HUES48 (cell line): ENCODE measurements around the gene MED27.

Experiments used
- H3K27ac ChIP-seq: one replicate; pipeline ENCODE4 v1.7.0; 2013; ENCODE audit warnings: low read depth, low read length, inconsistent platforms
- H3K27me3 ChIP-seq: 2 replicates; pipeline ENCODE4 v1.6.1; 2013; ENCODE audit warnings: mild to moderate bottlenecking, low read length; ENCODE audit not compliant: control insufficient read depth, insufficient read depth
- H3K36me3 ChIP-seq: 2 replicates; pipeline ENCODE4 v1.6.1; 2013; ENCODE audit warnings: low read length; ENCODE audit not compliant: control insufficient read depth, insufficient read depth
- H3K4me1 ChIP-seq: 2 replicates; pipeline ENCODE4 v1.6.1; 2013; ENCODE audit warnings: mild to moderate bottlenecking, low read length; ENCODE audit not compliant: control insufficient read depth, insufficient read depth
- H3K4me3 ChIP-seq: 2 replicates; pipeline ENCODE4 v1.5.1; 2013; ENCODE audit warnings: mild to moderate bottlenecking, low read depth, low read length
- H3K9ac ChIP-seq: 2 replicates; pipeline ENCODE4 v1.6.1; 2013; ENCODE audit warnings: mild to moderate bottlenecking, low read depth, low read length, moderate library complexity
- H3K9me3 ChIP-seq: 2 replicates; pipeline ENCODE4 v1.6.1; 2013; ENCODE audit warnings: low read length; ENCODE audit not compliant: control insufficient read depth, insufficient read depth

The MED27 gene

DNA sequence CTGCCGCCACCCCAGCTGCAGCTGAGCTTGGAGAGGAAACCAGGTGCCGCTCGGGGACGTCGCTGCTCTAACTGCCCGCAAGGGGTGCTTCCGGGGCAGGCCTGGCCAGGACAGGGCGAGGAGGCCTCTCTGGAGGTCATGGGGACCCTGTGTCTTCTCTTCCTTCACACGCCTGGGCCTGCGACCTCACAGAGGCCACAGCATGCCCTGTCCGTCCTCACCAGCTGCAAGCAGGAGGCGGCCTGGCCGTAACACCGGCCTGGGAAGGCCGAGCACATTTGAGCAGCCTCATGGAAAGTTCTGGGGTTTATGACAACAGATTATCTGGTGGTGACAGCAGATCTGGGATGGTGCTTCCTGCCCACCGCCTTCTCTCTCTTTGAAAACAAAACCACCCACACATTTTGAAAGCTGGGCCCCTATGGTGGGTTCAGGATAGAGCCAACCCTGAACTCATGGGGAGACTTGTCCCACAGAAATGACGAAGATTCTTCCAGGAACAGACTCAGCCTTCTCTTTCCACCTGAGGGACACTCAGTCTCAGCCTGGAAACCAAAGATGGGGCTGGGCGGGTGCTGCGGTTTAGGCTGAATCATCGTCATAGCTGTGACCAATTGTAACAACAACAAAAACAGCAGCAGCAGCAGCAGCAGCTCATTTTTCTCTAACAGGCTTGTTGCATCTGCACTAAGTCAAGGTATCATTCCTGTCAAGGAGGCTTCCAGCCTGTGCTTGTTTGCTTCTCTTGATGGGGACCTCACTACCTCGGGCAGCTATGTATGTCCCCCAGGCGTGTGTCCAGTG, 240.2 kb downstream of the MED27 start:
- no peaks in the 10 kb centered on the region for H3K9me3 ChIP-seq
- no peaks in the 10 kb centered on the region for H3K4me1 ChIP-seq
- H3K4me3 ChIP-seq: no peak overlapping the region
- H3K9ac ChIP-seq: no peak overlapping the region
- no peak overlapping the region for H3K27ac ChIP-seq
- no peaks in the 10 kb centered on the region for H3K36me3 ChIP-seq
- H3K27me3 ChIP-seq: no peaks in the 10 kb centered on the region

DNA sequence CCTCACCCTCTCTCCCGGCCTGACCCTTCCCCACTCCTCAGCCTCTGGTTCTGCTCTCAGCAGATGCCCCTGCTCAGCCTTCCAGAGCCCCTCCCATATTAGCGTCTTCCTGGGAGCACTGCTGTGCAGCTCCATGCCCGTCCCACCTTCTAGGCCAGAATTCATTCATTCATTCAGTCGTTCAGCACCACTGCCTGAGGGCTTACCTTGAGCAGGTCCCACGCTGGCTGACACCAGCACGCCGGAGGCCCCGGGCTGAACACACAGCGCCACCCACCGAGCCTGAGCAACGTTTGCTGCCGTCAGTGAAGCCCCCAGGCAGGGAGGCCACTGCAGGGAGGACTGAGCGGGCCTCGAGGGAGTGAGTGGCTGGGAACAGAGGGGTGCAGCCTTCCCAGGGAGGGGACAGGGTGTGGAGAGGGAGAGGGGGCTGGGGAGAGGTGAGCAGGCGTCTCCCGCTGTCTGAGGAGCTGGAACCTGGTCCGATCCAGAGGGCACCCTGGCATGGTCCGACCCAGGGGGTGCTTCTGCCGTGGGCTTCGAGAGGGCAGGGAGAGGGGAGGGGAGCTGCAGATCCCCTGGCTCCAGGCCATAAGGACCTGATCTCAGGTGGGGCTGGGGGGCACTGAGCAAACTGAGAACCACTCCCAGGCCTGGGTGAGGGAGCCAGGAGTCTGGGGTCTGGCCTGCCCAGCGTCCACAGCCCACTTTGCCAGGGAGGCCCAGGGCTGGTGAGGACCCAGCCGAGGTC, 241.0 kb downstream of the MED27 start:
- H3K9ac ChIP-seq: no peak overlapping the region
- no peak overlapping the region for H3K27ac ChIP-seq
- no peaks in the 10 kb centered on the region for H3K36me3 ChIP-seq
- H3K4me1 ChIP-seq: no peaks in the 10 kb centered on the region
- no peaks in the 10 kb centered on the region for H3K9me3 ChIP-seq
- no peaks in the 10 kb centered on the region for H3K27me3 ChIP-seq
- H3K4me3 ChIP-seq: no peak overlapping the region

DNA sequence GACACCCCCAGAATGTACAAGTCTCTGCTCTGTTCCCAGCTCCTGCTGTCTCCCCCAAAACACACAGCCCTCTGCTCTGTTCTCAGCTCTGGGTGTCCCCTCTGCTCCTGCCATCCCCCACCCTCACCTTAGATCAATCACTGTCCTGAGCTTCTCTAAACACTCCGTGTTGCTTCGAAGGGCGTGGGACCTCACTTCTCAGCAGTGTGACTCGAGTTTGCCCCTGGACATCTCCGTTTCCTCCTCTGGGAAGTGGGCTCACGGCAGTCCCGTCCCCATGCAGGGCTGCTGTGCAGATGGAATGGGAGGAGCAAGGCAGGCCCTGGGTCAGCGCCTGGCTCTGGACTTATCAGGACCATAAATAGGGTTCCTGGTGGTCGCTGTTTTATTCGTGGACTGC, 241.8 kb downstream of the MED27 start:
- H3K4me3 ChIP-seq: no peak overlapping the region
- no peak overlapping the region for H3K9ac ChIP-seq
- H3K36me3 ChIP-seq: no peaks in the 10 kb centered on the region
- H3K9me3 ChIP-seq: no peaks in the 10 kb centered on the region
- H3K4me1 ChIP-seq: no peaks in the 10 kb centered on the region
- H3K27me3 ChIP-seq: no peaks in the 10 kb centered on the region; the same call in 1 of the 2 replicates
- no peak overlapping the region for H3K27ac ChIP-seq

DNA sequence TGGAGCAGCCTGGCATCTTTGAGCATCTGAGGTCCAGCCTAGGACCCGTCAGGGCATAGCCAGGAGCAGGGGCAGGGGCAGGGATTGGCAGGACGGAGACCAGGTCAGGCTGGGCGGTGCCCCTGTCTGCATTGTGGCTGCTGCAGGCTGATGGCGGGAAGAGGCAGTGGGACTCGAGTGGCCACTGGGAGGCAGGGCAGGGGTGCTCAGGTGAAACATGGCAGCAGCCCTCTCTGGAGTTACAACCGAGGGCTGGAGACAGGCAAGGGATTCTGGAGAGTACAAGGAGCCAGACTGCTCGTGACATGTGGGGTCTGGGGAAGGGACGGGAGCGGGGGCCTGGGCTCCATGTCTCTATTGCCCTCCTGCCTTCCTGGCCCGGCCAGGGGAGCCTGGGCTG, 242.4 kb downstream of the MED27 start:
- no peak overlapping the region for H3K4me3 ChIP-seq
- no peaks in the 10 kb centered on the region for H3K9me3 ChIP-seq
- H3K36me3 ChIP-seq: no peaks in the 10 kb centered on the region
- H3K27me3 ChIP-seq: no peaks in the 10 kb centered on the region; the same call in 1 of the 2 replicates
- no peaks in the 10 kb centered on the region for H3K4me1 ChIP-seq
- H3K9ac ChIP-seq: no peak overlapping the region
- no peak overlapping the region for H3K27ac ChIP-seq

DNA sequence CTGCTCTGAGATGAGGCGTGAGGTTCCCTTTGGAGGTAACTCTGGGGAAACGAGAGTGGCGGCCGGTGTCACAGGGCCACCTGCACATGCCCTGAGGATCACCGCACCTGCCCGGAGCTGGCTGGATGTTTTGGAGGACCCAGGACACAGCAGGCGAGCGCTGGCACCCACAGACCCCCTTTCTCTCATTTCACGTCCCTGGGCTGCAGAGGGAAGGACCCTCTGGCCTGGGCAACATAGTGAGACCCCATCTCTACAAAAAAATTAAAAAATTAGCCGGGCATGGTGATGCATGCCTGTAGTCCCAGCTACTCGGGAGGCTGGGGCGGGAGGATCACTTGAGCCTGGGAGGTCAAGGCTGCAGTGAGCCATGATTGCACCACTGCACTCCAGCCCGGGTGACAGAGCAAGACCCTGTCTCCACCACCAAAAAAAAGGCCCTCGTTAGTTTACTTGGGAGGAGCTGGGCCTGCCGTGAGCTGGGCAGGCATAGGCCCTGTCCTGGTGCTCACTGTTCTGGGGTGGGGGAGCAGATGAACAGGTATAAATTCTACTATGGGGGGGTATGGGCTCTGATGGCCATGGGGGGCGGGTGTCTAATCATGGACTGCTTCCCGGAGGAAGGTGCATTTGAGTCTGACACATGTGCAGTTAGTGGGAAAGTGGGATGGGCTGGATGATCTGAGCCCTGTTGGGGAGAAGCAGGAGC, 242.9 kb downstream of the MED27 start:
- H3K4me1 ChIP-seq: no peaks in the 10 kb centered on the region
- H3K9ac ChIP-seq: no peak overlapping the region
- H3K27me3 ChIP-seq: no peaks in the 10 kb centered on the region; the same call in 1 of the 2 replicates

DNA sequence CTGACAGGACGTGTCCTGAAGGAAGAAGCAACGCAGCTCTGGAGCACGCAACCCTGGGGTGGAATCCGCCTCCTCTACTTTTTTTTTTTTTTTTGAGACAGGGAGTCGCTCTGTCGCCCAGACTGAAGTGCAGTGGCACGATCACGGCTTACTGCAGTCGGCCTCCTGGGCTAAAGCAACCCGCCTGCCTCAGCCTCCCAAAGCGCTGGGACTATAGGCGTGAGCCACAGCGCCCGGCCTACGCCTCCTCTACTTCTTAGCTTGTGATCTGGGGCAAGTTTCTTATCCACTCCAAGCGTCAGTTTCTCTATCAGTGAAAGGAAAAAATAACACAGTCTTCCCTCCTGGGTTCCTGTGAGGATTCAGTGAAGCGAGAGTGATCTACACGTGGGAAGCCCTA, 243.6 kb downstream of the MED27 start:
- no peaks in the 10 kb centered on the region for H3K9me3 ChIP-seq
- H3K9ac ChIP-seq: no peak overlapping the region
- H3K27me3 ChIP-seq: no peaks in the 10 kb centered on the region; the same call in 1 of the 2 replicates
- H3K4me3 ChIP-seq: no peak overlapping the region
- H3K27ac ChIP-seq: no peak overlapping the region
- H3K4me1 ChIP-seq: no peaks in the 10 kb centered on the region
- H3K36me3 ChIP-seq: no peaks in the 10 kb centered on the region

More for the DNA sequence above, 242.9 kb downstream of the MED27 start:
- H3K9me3 ChIP-seq: no peaks in the 10 kb centered on the region
- no peak overlapping the region for H3K27ac ChIP-seq
- H3K36me3 ChIP-seq: no peaks in the 10 kb centered on the region
- no peak overlapping the region for H3K4me3 ChIP-seq

DNA sequence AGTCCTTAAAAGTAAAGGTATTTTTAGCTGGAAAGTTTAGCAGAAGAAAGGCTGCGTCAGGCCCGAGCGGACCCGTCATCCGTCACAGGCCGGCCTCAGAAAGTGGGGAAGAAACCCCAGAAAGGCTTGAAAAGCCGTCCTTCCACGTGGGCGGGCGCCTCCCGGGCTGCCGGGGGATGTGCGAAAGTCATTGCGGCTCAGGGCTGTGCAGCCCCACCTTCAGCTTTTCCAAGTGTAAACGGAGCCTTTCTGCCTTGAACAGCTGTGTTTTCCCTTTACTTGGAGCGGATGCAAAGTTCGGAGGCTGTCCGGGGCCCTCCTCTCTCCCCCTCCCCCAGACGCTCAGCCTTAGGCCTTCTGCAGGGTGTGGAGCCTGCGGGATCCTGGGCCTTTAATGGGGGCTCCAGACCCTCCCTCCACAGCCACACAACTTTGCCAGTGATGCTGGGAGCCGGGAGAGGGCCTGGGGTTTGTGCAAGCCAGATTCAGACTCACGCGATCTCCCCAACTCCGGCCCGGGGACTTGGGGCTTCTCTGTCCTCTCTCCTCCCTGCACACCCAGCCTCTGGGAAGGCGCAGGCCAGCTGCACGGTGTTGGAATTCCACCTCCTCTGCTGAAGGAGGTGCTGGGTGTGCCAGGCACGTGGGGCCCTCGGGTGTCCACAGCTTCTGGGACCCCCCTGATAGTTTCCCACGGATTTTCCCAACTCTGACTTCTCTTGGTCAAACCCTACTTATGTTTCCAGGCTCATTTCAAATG, 244.3 kb downstream of the MED27 start:
- Histone ChIP-seq H3K4me1 (no peaks in the 10 kb centered on the region), H3K4me3 (no peak overlapping the region), H3K27me3 (no peaks in the 10 kb centered on the region; the same call in 1 of the 2 replicates), H3K9me3 (no peaks in the 10 kb centered on the region), H3K27ac (no peak overlapping the region), H3K9ac (no peak overlapping the region), H3K36me3 (no peaks in the 10 kb centered on the region)

DNA sequence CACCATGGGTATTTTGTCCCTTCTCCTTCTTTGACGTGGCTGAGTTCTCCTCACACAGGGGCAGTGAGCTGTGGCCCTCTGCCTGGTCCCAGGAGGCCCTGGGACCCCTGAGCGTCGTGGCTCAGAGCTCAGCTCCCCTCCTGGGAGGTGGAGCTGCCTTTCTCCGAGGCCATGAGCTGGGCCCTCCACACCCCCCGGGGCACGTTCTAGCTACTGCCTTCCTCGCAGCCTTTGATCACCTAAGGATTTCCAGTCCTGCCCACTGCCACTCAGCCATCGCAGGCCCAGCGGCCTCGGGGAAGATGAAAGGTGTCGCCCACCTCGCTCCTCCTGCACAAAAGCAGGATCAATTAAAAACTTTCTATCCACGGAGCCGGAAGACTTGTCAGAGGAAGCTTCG, 244.9 kb downstream of the MED27 start:
- H3K9me3 ChIP-seq: no peaks in the 10 kb centered on the region
- no peak overlapping the region for H3K4me3 ChIP-seq
- no peaks in the 10 kb centered on the region for H3K36me3 ChIP-seq
- no peaks in the 10 kb centered on the region for H3K4me1 ChIP-seq
- no peak overlapping the region for H3K27ac ChIP-seq
- H3K27me3 ChIP-seq: no peaks in the 10 kb centered on the region; the same call in 1 of the 2 replicates
- no peak overlapping the region for H3K9ac ChIP-seq

DNA sequence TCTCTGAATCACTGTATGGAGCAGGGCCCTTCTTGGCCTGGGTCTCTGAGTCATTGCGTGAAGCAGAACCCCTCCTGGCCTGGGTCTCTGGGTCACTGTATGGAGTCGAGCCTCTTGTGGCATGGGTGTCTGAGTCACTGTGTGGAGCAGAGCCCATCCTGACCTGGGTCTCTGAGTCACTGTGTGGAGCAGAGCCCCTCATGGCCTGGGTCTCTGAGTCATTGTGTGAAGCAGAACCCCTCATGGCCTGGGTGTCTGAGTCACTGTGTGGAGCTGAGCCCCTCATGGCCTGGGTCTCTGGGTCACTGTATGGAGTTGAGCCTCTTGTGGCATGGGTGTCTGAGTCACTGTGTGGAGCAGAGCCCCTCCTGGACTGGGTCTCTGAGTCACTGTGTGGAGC, 245.8 kb downstream of the MED27 start:
- Histone ChIP-seq H3K27me3 (no peaks in the 10 kb centered on the region; the same call in 1 of the 2 replicates), H3K9ac (no peak overlapping the region), H3K36me3 (no peaks in the 10 kb centered on the region), H3K4me3 (no peak overlapping the region), H3K9me3 (no peaks in the 10 kb centered on the region), H3K27ac (no peak overlapping the region), H3K4me1 (no peaks in the 10 kb centered on the region)

DNA sequence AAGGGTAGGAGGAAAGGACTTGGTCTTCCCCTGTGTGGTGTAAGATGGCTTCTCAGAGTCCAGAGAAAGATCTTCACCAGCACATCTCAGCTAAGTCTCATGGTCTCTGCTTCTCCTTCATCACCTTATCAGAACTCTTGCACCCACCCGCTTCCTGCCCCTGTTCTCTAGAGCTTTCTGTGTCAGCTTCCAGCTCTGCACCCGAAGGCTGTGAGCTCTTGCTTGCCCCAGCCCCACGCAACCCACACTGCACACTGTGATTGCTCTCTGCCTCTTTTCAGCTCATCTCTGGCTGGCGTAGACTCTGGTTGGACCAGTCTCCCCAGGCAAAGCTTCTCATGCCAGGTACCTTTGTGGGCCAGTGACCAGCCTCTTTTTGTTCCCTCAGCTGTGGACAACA, 246.6 kb downstream of the MED27 start:
- no peak overlapping the region for H3K4me3 ChIP-seq
- no peaks in the 10 kb centered on the region for H3K4me1 ChIP-seq
- H3K27me3 ChIP-seq: no peaks in the 10 kb centered on the region; the same call in 1 of the 2 replicates
- H3K27ac ChIP-seq: no peak overlapping the region
- H3K9ac ChIP-seq: no peak overlapping the region
- H3K36me3 ChIP-seq: no peaks in the 10 kb centered on the region
- no peaks in the 10 kb centered on the region for H3K9me3 ChIP-seq
